Measurements from ENCODE around the gene TRMT10C. TPM values are rescaled to one million over a fixed set of nuclear protein-coding genes. Genes with fewer than 3 reads are reported as not detected.

Gene TRMT10C
- total and polyA plus RNA-seq, 9 of the 15 experiments (the other 6 are each of a cell fraction or from before 2014, with no cell fraction given), result 48.6 to 106 (median 63.9) TPM

GRCh38 chr3:101561630-101562328 lies at the start of gene TRMT10C (continued):
- TF ChIP-seq FOXO4 (CRISPR knock-in tag; IDR thresholded peaks at IDR 0.05) (no peak), TAF7 (tag; IDR thresholded peaks at IDR 0.05) (peak; percentile 64; the same call in 1 of the 2 replicates), SPI1 (IDR thresholded peaks at IDR 0.05; ENCODE audit: borderline replicate concordance, low read depth, low read length) (no peak), ZNF75A (CRISPR knock-in tag; IDR thresholded peaks at IDR 0.05) (no peak), TAF1 (IDR thresholded peaks at IDR 0.05; ENCODE audit: control insufficient read depth, extremely low read depth, insufficient read depth, low read length, severe bottlenecking) (peak; percentile 87), ATF7 (IDR thresholded peaks at IDR 0.05) (peak; percentile 61; the same call in 1 of the 2 replicates), RREB1 (CRISPR knock-in tag; IDR thresholded peaks at IDR 0.05) (no peak), MTA3 (IDR thresholded peaks at IDR 0.05; ENCODE audit: borderline replicate concordance) (peak; percentile 74; the same call in 1 of the 2 replicates), GTF2E2 (tag; IDR thresholded peaks at IDR 0.05) (peak; percentile 70)
- TF ChIP-seq, protein P1, sequence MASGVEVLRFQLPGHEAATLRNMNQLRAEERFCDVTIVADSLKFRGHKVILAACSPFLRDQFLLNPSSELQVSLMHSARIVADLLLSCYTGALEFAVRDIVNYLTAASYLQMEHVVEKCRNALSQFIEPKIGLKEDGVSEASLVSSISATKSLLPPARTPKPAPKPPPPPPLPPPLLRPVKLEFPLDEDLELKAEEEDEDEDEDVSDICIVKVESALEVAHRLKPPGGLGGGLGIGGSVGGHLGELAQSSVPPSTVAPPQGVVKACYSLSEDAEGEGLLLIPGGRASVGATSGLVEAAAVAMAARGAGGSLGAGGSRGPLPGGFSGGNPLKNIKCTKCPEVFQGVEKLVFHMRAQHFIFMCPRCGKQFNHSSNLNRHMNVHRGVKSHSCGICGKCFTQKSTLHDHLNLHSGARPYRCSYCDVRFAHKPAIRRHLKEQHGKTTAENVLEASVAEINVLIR (CRISPR knock-in tag; IDR thresholded peaks at IDR 0.05), result peak; percentile 91
- TF ChIP-seq, protein P2, sequence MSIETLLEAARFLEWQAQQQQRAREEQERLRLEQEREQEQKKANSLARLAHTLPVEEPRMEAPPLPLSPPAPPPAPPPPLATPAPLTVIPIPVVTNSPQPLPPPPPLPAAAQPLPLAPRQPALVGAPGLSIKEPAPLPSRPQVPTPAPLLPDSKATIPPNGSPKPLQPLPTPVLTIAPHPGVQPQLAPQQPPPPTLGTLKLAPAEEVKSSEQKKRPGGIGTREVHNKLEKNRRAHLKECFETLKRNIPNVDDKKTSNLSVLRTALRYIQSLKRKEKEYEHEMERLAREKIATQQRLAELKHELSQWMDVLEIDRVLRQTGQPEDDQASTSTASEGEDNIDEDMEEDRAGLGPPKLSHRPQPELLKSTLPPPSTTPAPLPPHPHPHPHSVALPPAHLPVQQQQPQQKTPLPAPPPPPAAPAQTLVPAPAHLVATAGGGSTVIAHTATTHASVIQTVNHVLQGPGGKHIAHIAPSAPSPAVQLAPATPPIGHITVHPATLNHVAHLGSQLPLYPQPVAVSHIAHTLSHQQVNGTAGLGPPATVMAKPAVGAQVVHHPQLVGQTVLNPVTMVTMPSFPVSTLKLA (conservative IDR thresholded peaks at IDR 0.05), result peak; percentile 71 to 88
- TF ChIP-seq, protein P3, sequence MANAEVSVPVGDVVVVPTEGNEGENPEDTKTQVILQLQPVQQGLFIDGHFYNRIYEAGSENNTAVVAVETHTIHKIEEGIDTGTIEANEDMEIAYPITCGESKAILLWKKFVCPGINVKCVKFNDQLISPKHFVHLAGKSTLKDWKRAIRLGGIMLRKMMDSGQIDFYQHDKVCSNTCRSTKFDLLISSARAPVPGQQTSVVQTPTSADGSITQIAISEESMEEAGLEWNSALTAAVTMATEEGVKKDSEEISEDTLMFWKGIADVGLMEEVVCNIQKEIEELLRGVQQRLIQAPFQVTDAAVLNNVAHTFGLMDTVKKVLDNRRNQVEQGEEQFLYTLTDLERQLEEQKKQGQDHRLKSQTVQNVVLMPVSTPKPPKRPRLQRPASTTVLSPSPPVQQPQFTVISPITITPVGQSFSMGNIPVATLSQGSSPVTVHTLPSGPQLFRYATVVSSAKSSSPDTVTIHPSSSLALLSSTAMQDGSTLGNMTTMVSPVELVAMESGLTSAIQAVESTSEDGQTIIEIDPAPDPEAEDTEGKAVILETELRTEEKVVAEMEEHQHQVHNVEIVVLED (CRISPR knock-in tag; IDR thresholded peaks at IDR 0.05), result peak; percentile 84
- TF ChIP-seq, protein P4, sequence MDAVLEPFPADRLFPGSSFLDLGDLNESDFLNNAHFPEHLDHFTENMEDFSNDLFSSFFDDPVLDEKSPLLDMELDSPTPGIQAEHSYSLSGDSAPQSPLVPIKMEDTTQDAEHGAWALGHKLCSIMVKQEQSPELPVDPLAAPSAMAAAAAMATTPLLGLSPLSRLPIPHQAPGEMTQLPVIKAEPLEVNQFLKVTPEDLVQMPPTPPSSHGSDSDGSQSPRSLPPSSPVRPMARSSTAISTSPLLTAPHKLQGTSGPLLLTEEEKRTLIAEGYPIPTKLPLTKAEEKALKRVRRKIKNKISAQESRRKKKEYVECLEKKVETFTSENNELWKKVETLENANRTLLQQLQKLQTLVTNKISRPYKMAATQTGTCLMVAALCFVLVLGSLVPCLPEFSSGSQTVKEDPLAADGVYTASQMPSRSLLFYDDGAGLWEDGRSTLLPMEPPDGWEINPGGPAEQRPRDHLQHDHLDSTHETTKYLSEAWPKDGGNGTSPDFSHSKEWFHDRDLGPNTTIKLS (IDR thresholded peaks at IDR 0.05; ENCODE audit: borderline replicate concordance, low read depth), result 0 out of 2 replicates have a peak, but pooled peaks have one; percentile 18
